Endothelial cell of umbilical vein (primary cell): ENCODE results near the gene CARD19. TPM values are rescaled to one million over a fixed set of nuclear protein-coding genes. Genes with fewer than 3 reads are reported as not detected.

Experiments used
- BruUV-seq: library from RNA; stranded (reverse); fragments of 400-500 nt; replicated peaks from 2 replicates; lab custom pipeline; 2021; lab: Mats Ljungman, UMichigan
- CTCF ChIA-PET: fragments of 300-600, 350-600 bp; sonication (Branson Sonifier 250); formaldehyde crosslinking; loops from one replicate; lab custom pipeline; 2021; ENCODE audit warnings: antibody characterized with exemption, inconsistent platforms; lab: Charles Lee
- POLR2A ChIA-PET: fragments of 300-600, 350-600 bp; sonication (Branson Sonifier 250); formaldehyde crosslinking; loops from one replicate; lab custom pipeline; 2021; ENCODE audit warnings: antibody characterized with exemption, inconsistent platforms; lab: Charles Lee
- DNase-seq: peaks from one replicate; pipeline ENCODE4 v3.0.0-alpha.2; 2011; ENCODE audit warnings: low read depth, low spot score
- FAIRE-seq: peaks from 2 replicates; lab custom pipeline; 2011; peaks lifted over from hg19 to GRCh38; lab: Jason Lieb, UNC
- H2AFZ ChIP-seq: 2 replicates; pipeline ENCODE4 v1.6.0; 2012; ENCODE audit warnings: low read depth, low read length, control low read depth, inconsistent platforms
- H3K27ac ChIP-seq: 2 replicates; pipeline ENCODE4 v1.5.1; 2011; ENCODE audit warnings: low read depth, mild to moderate bottlenecking, control low read depth, low read length, moderate library complexity; ENCODE audit not compliant: insufficient read depth
- H3K27me3 ChIP-seq, 2 experiments: 2 replicates each; pipeline versions ENCODE4 v1.6.0 to v1.6.1; 2011; ENCODE audit warnings: low read length in 2 of 2, mixed read lengths in 1 of 2; ENCODE audit not compliant: control insufficient read depth in 2 of 2, insufficient read depth in 2 of 2
- H3K36me3 ChIP-seq, 2 experiments: 2 replicates in 1 of 2; 3 replicates in 1 of 2; pipeline ENCODE4 v1.5.1; 2011; ENCODE audit warnings: low read length in 2 of 2, mild to moderate bottlenecking in 1 of 2, moderate library complexity in 1 of 2; ENCODE audit not compliant: control insufficient read depth in 2 of 2, insufficient read depth in 2 of 2; ENCODE audit errors: extremely low read depth in 1 of 2
- H3K4me1 ChIP-seq: 3 replicates; pipeline ENCODE4 v1.5.1; 2011; ENCODE audit warnings: mild to moderate bottlenecking, low read length; ENCODE audit not compliant: control insufficient read depth, insufficient read depth; ENCODE audit errors: extremely low read depth
- H3K4me2 ChIP-seq: 2 replicates; pipeline ENCODE4 v1.6.1; 2011; ENCODE audit warnings: low read length, control low read depth, mixed read lengths; ENCODE audit not compliant: insufficient read depth
- H3K4me3 ChIP-seq, 3 experiments: fragments of 200-600 bp in 1 of 3; sonication (generic), shearing (Covaris generic) in 1 of 3; replicated peaks in 1 of 3; 2 replicates each; pipeline ENCODE4 v1.5.1; 2011 to 2016; ENCODE audit warnings: control low read depth in 3 of 3, low read length in 3 of 3, mild to moderate bottlenecking in 2 of 3, inconsistent platforms in 1 of 3, low read depth in 1 of 3, moderate library complexity in 1 of 3; ENCODE audit not compliant: insufficient read depth in 1 of 3
- H3K79me2 ChIP-seq: 2 replicates; pipeline ENCODE4 v1.6.0; 2012; ENCODE audit warnings: low read length, inconsistent platforms; ENCODE audit not compliant: control insufficient read depth, insufficient read depth
- H3K9ac ChIP-seq: replicated peaks from 2 replicates; pipeline ENCODE3; 2011; ENCODE audit warnings: low read length, control low read depth; ENCODE audit not compliant: insufficient read depth; ENCODE audit errors: extremely low read depth
- H3K9me1 ChIP-seq: replicated peaks from 3 replicates; pipeline ENCODE4 v1.6.0; 2011; ENCODE audit warnings: mild to moderate bottlenecking, low read length; ENCODE audit not compliant: control insufficient read depth, insufficient read depth; ENCODE audit errors: extremely low read depth
- H3K9me3 ChIP-seq: replicated peaks from 2 replicates; pipeline ENCODE4 v1.5.1; 2012; ENCODE audit warnings: low read length, inconsistent platforms; ENCODE audit not compliant: control insufficient read depth, insufficient read depth
- H4K20me1 ChIP-seq: replicated peaks from 2 replicates; pipeline ENCODE3; 2011; ENCODE audit warnings: mild to moderate bottlenecking, low read length; ENCODE audit not compliant: control insufficient read depth, insufficient read depth; ENCODE audit errors: extremely low read depth
- EZH2 ChIP-seq: IDR thresholded peaks from 2 replicates; pipeline ENCODE4 v1.6.1; 2012; ENCODE audit warnings: borderline replicate concordance, low read depth, mild to moderate bottlenecking, moderate library complexity, low read length, inconsistent platforms; ENCODE audit not compliant: severe bottlenecking
- GATA2 ChIP-seq: IDR thresholded peaks from 2 replicates; pipeline ENCODE4 v1.7.0; 2011; ENCODE audit warnings: low read depth, mild to moderate bottlenecking, moderate library complexity, mixed read lengths, low read length; ENCODE audit not compliant: insufficient read length, insufficient read depth
- JUN ChIP-seq: IDR thresholded peaks from 2 replicates; pipeline ENCODE4 v1.6.1; 2011; ENCODE audit warnings: borderline replicate concordance, low read depth; ENCODE audit not compliant: insufficient read length, insufficient read depth
- MAX ChIP-seq: IDR thresholded peaks from 2 replicates; pipeline ENCODE4 v1.6.1; 2011; ENCODE audit not compliant: insufficient read depth, insufficient read length
- MYC ChIP-seq: IDR thresholded peaks from one replicate; pipeline ENCODE4 v1.6.1; 2011; ENCODE audit warnings: mild to moderate bottlenecking, low read depth, low read length
- POLR2A ChIP-seq: IDR thresholded peaks from 2 replicates; pipeline ENCODE4 v1.6.1; 2012; ENCODE audit warnings: low read depth, mild to moderate bottlenecking, control low read depth, low read length
- POLR2AphosphoS5 ChIP-seq: IDR thresholded peaks from 2 replicates; pipeline ENCODE4 v1.6.1; 2012; ENCODE audit warnings: low read depth, mild to moderate bottlenecking, control low read depth, low read length, moderate library complexity; ENCODE audit not compliant: insufficient read depth
- dilution Hi-C: fragments of 300-500 bp; cut with MboI; formaldehyde crosslinking; loops from one replicate; pipeline ENCODE4 v1.15.0; 2019; ENCODE audit warnings: low sequenced_read_pairs; ENCODE audit not compliant: extremely low pct_ligation_motif_present
- intact Hi-C: fragments of 100-400 bp; cut with micrococcal nuclease; formaldehyde crosslinking; loops from one replicate; pipeline ENCODE4 v1.10.0; 2022
- polyA plus RNA-seq, 4 experiments: library from polyadenylated mRNA; depleted of rRNA in 3 of 4; stranded (reverse) in 3 of 4; unstranded in 1 of 4; fragments of >200 nt; gene quantifications; 2 replicates each; pipeline versions ENCODE4 v1.2.1 to v1.2.3, GENCODE V29; 2011 to 2012; ENCODE audit warnings: missing spikeins in 1 of 4
- total RNA-seq: library from RNA; stranded (reverse); gene quantifications from 2 replicates; pipeline ENCODE4 v1.2.3, GENCODE V29; 2021
- TF ChIP-seq, protein P1 (sequence below), 2 donors: IDR thresholded peaks; 1 replicate in 1 of 2; 2 replicates in 1 of 2; pipeline ENCODE4 v1.5.1; 2011; ENCODE audit warnings: low read length in 2 of 2, mild to moderate bottlenecking in 2 of 2, moderate library complexity in 2 of 2, control low read depth in 1 of 2, inconsistent platforms in 1 of 2, low read depth in 1 of 2; ENCODE audit not compliant: insufficient read depth in 1 of 2; ENCODE audit errors: extremely low read depth in 1 of 2

CARD19 gene
- total and polyA plus RNA-seq, 2 donors (not counting 3 experiments of a cell fraction or from before 2014, with no cell fraction given), result 45.7 to 148 TPM

DNA sequence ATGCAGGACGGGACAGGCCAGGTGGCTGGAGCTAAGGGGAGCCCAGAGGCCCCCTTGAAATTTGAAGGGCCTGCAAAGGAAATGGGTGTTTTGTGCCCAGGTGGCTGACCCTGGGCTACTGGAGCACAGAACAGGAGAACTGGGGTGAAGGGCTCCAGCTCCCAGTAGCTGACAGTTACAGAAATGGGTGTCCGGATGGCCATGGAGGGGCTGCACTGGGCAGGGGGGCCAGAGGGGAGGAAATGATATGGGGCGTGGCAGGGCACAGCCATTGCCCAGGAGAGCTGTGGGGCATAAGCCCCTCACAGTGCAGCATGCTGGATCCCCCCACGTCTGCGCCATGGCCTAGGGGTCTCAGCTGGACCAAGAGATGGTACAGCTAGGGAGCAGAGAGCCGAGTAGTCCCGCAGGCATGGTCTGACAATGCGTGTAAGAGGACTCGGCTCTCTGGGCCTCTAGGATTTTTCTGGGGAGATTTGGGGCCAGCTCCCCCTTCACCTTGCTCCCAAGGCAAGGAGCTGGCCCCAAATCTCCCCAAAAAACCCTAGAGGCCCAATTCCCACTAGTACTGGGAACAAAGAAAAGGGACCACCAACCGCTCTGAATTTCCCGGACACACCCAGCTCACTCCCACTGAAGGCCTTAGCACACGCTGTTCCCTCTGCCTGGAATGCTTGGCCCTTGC is 7.9 kb upstream of the CARD19 start:
- no peak for FAIRE-seq

More for the DNA sequence above, 7.9 kb upstream of the CARD19 start:
- POLR2A ChIA-PET, result no interaction called here
- no peaks in the 10 kb centered on the region for H3K4me1 ChIP-seq
- H3K9me1 ChIP-seq, result no peaks in the 10 kb centered on the region
- no peak overlapping the region for H3K4me2 ChIP-seq
- no peak overlapping the region for H3K9ac ChIP-seq
- no peaks in the 10 kb centered on the region for H3K9me3 ChIP-seq
- H2AFZ ChIP-seq, result no peak overlapping the region
- BruUV-seq, result no TSS peak
- no peak for DNase-seq
- no peak overlapping the region for H3K4me3 ChIP-seq
- H3K79me2 ChIP-seq, result no peaks in the 10 kb centered on the region
- no peaks in the 10 kb centered on the region for H3K27me3 ChIP-seq
- H3K36me3 ChIP-seq, result no peaks in the 10 kb centered on the region
- H4K20me1 ChIP-seq, result no peaks in the 10 kb centered on the region
- dilution Hi-C loops, result no loop called here
- no peak overlapping the region for H3K27ac ChIP-seq
- intact Hi-C loops, result no loop called here
- no peak for TF ChIP-seq JUN
- no peak for TF ChIP-seq POLR2AphosphoS5
- no peak for TF ChIP-seq MAX
- TF ChIP-seq POLR2A, result no peak
- TF ChIP-seq EZH2, result no peak
- TF ChIP-seq MYC, result no peak
- no peak for TF ChIP-seq GATA2
- TF ChIP-seq, protein P1, sequence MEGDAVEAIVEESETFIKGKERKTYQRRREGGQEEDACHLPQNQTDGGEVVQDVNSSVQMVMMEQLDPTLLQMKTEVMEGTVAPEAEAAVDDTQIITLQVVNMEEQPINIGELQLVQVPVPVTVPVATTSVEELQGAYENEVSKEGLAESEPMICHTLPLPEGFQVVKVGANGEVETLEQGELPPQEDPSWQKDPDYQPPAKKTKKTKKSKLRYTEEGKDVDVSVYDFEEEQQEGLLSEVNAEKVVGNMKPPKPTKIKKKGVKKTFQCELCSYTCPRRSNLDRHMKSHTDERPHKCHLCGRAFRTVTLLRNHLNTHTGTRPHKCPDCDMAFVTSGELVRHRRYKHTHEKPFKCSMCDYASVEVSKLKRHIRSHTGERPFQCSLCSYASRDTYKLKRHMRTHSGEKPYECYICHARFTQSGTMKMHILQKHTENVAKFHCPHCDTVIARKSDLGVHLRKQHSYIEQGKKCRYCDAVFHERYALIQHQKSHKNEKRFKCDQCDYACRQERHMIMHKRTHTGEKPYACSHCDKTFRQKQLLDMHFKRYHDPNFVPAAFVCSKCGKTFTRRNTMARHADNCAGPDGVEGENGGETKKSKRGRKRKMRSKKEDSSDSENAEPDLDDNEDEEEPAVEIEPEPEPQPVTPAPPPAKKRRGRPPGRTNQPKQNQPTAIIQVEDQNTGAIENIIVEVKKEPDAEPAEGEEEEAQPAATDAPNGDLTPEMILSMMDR (IDR thresholded peaks at IDR 0.05; ENCODE audit: extremely low read depth in 1 of 2, insufficient read depth in 1 of 2, low read depth in 1 of 2, low read length in 2 of 2), result no peak
- CTCF ChIA-PET, result interaction anchor here (1.2 kb wide), 1 partner anchor 21 kb away, joined by 4 read pairs; no protein-coding TSS in a partner anchor
